Fibroblast of gingiva (primary cell): ENCODE results near the gene LPP.

Experiments used
- DNase-seq: peaks from one replicate; pipeline ENCODE4 v3.0.0-alpha.2; 2011; ENCODE audit warnings: low read depth

The LPP gene

GRCh38 chr3:188881954-188882641 lies 728.1 kb downstream of the LPP start:
- DNase-seq = peak; percentile 81

GRCh38 chr3:188884299-188885043 lies 730.5 kb downstream of the LPP start:
- DNase-seq = no peak

DNA sequence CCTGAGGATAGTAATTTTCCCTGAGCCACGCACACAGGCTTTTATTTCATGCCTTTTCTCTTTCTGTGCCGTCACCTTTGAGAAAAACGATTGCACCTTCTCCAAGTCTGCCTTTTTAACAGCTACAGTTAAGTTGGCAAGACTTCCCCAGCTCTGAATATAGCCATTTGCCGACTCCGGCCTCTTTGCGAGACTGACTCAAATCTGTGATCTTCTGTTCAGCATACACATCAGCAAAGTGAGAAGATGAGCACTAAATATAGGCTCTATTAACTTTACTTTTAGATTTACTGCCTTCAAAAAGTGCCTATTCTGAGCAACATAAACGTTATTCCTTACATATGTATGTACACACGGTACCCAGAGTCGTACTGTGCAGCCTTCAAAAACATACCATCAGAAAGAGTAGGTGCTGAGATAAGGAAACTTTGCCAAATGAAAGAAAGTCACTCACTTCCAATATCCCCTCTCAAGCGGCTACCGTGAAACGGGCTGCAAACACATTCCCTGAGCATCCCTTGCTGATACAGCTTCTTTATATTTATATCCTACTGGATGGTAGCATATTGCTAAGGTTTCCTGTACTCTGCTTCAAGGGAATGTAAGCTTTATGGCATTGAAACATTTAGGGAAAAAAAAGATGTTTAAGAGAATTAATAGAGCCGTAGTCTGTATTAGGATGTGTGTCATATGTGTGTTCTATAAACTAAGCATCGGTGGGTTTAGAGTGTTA lies 734.5 kb downstream of the LPP start:
- no peak for DNase-seq

DNA sequence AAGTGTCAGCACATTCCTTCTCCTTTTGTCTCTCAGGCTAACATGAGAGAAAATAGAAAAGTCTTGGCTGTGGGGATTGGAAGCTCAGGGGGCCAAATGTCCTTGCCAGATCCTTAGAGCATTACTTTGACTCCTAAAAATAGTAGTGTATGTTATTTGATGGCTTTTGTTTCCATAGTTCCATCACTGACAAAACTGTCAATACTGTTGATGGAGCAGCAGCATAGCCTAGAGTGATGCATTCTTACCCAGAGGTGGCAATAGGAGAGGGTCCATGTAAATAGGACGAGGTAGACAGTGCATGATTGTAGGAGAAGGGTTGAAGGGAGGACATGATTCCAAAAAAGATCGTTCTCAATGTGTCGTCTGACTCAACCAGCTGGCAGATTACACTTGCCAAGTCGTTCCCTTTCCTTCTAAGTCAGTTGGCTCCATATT lies 735.1 kb downstream of the LPP start:
- DNase-seq = no peak

DNA sequence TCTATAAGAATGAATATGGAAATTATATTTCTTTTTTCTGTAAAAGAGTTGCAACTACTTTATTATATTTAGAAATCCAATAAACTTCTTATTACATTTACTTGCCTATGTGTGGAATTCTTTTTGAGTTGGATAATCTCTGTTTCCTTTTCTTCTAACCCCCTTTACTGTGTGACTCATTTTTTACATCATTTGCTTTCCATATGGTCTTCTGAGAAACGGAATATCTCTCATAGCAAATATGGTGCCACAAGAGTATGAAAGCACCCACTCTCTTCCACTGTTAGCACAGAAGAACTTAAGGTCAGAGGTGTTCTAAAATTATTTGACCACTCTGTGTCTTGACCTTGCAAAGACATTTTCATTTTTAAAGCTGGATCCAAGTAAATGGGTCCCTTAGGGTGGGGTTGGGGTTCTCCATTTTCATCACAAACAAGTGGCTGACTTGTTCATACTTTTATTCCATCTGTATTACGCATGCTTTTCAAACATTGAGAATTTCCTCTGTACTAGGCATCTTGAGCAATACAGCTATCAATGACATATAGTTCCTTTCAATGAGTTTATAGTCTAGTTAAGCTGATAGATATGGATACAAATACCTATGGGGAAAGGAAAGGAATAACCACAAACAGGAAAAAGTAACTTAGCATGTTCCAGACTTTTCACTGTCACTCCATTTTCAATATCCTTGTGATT lies 736.8 kb downstream of the LPP start:
- peak; percentile 7 for DNase-seq

GRCh38 chr3:188899881-188900280 lies 745.9 kb downstream of the LPP start:
- DNase-seq = no peak

DNA sequence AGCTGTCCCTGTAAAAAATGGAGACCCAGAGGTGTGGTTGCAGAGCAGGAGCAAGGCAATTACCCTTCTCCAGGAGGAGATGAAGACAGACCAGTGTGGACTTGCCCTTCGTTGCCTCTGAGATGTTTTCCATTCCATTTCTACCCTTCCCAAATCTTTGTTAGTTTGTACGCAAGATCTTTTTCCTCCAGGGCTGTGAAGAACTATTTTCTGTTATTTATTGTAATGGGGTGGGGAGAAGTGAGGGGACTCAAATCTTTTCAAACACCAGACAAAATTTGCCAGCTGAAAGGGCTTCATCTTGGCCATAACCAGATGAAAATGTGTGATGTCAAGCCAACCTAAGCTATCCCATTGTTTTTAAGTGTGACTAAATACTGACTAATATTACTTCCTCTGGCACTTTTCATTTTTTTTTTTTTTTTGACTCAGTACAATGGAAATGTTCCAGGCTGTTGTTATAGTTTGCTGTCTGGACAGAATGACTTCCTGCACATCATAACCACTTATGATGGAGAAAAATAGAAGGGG lies 746.5 kb downstream of the LPP start:
- peak; percentile 67 for DNase-seq

DNA sequence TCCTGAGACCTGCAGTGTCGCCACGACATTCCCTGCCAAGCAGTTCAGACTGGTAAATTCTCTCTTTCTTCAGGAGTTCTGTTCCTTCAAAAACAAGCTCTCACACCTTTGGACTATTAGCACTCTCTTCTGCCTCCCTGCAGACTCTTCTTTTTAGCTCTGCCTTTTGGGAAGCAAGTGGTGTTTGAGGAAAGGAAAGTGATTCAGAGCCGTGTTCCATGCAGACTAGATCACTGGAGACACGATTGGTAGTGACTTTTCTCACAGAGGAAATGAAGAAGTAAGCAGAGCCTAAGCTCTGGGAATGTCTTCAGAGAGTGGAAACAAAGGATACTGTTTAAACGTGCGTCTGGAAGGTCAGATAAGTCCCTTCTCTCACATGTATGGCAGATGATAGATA lies 747.2 kb downstream of the LPP start:
- DNase-seq = peak; percentile 7

DNA sequence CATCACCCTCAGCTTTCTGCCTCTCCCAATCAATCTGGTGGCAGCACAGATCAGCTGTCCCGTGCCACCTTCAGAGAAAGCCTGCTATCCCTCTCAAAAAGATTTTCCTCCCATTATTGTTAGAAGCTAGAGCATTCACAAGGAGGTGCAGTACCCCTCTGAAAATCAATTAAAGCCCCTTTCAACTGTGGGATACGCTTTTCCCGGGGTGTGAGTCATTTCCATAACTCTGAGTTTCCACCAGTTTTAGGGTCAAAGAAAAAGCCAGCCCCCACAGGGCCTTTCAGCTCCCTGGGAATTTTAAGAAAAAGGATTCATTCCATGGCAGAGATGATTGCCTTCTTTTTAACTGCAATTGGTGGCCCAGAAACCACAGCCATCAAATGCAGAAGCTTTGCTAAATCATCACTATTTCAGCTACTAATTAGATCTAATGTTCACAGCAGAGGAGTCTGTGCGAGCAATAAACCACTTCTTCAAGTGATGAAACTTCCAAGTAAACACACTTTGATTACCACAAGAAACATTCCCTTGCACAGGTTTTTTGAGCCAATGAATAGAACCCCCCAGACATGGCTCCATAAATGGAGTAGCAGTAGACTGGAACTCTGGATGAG lies 747.8 kb downstream of the LPP start:
- DNase-seq = no peak

GRCh38 chr3:188904670-188905069 lies 750.7 kb downstream of the LPP start:
- DNase-seq = peak; percentile 70

DNA sequence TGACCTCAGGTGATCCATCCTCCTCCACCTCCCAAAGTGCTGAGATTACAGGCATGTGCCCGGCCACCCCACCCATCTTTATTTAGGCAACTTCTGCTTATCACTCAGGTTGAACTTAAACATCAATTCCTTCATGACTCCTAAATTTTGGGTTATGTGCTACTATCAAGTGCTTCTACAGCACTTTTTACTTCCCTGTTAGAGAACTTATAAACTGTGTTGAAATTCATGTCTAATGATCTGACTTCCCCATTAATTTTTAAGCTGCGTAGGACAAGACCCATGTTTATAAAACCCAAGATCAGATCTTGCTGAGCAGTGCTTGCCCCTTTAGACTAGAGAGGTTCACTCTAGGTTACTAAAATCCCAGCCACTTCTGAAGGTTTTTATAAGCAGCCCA lies 751.6 kb downstream of the LPP start:
- no peak for DNase-seq

- DNase-seq = peak; percentile 62
Measured at GRCh38 chr3:188906236-188906635, 752.3 kb downstream of the LPP start.

GRCh38 chr3:188908002-188908850 lies 754.3 kb downstream of the LPP start:
- no peak for DNase-seq

DNA sequence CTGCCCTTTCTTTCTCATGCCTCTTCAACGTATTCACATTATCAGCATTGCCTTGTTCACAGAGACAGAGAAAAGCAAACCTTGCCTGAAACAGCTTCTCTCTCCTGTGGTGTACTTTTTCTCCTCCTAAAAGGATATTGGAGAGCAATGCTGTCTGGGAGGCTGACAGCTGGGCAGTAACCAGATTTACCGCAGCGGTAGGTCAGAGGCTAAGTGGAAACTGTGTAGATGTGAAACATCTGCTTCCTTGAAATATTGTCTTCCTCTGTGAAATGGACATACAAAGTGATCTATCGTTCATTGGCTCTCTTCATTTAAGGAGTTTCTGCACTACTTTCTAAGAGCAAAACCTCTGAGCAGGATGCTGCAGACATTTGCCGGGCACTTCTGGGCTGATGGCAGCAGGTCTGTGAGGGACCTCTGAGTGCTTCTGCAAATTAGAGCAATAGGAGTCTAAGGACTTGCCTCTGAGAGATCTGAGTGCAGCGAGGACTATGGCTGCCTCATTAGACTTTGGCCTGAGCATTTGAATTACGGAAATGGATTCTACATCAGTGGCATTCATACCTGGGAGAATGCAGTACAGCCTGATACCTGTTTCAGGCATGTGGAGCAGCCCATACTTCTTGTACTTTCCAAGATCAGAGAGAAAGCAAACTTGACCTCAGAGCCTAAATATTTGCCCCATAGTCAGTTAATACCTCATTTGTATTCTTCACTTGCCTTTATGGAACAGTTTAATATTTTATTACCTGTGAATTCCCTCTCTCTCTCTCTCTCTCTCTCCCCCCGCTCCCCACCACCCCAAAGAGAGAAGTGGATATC lies 757.3 kb downstream of the LPP start:
- DNase-seq = no peak

GRCh38 chr3:188913084-188913483 lies 759.1 kb downstream of the LPP start:
- no peak for DNase-seq

GRCh38 chr3:188914552-188914951 lies 760.6 kb downstream of the LPP start:
- DNase-seq = peak; percentile 13

GRCh38 chr3:188915127-188915526 lies 761.2 kb downstream of the LPP start:
- peak; percentile 74 for DNase-seq

- no peak for DNase-seq
Measured at GRCh38 chr3:188916934-188917401, 763.0 kb downstream of the LPP start.

GRCh38 chr3:188918093-188918492 lies 764.1 kb downstream of the LPP start:
- no peak for DNase-seq

DNA sequence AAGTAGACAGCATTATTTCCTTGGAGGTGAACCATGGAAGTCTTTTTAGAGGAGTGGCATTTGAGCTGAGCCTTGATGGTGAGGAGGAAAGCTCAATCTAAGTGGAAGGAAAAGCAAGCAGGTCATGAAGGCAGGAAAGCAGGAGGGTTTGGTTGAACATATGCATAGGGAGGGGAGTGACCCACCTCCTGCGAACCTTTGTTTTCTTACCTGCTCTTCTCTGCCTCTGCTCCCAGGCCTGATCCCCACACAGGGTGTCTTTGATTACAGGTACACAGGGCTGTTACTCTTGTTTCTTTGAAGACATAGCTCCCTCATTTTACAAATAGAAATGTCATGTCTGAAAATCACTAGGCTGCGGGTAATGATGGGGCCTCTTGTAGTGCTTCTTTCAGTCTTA lies 769.7 kb downstream of the LPP start:
- DNase-seq = no peak
